RWPE2 (cell line): ENCODE measurements around the gene IGF2BP1.
"Not testable (repeated sequence)": the region's sequence is repeated elsewhere in the genome, so short reads cannot be mapped to it uniquely, and the experiment has no call there.

Experiments used
- ATAC-seq: fragments of 200-7000 bp; cut with Tn5 transposase; 3 replicates; pipeline ENCODE4 v1.9.1; 2021; ENCODE audit warnings: low read depth
- DNase-seq: peaks from one replicate; pipeline ENCODE4 v3.0.0-alpha.2; 2020; ENCODE audit warnings: low spot score
- H3K27ac ChIP-seq: fragments of 450-650 bp; 2 replicates; pipeline ENCODE4 v1.5.1; 2017; ENCODE audit warnings: mild to moderate bottlenecking; ENCODE audit not compliant: poor library complexity, severe bottlenecking
- H3K27me3 ChIP-seq: fragments of 250-450 bp; sonication (Bioruptor Pico); 2 replicates; pipeline ENCODE4 v1.5.1; 2021; ENCODE audit warnings: mild to moderate bottlenecking, moderate library complexity; ENCODE audit not compliant: insufficient read depth, poor library complexity, severe bottlenecking
- H3K36me3 ChIP-seq: fragments of 250-450 bp; sonication (Bioruptor Pico); 2 replicates; pipeline ENCODE4 v1.5.1; 2020; ENCODE audit warnings: low read depth, mild to moderate bottlenecking, moderate library complexity
- H3K4me1 ChIP-seq: fragments of 250-450 bp; sonication (Bioruptor Pico); 2 replicates; pipeline ENCODE4 v1.5.1; 2021; ENCODE audit warnings: mild to moderate bottlenecking, moderate library complexity; ENCODE audit not compliant: insufficient read depth, poor library complexity, severe bottlenecking
- H3K4me3 ChIP-seq: fragments of 250-450 bp; sonication (Bioruptor Pico); 2 replicates; pipeline ENCODE4 v1.5.1; 2021; ENCODE audit warnings: mild to moderate bottlenecking, moderate library complexity; ENCODE audit not compliant: severe bottlenecking
- H3K9me3 ChIP-seq: fragments of 250-450 bp; sonication (Bioruptor Pico); 2 replicates; pipeline ENCODE4 v1.5.1; 2021; ENCODE audit warnings: mild to moderate bottlenecking, moderate library complexity; ENCODE audit not compliant: severe bottlenecking
- CTCF ChIP-seq: fragments of 450-650 bp; IDR thresholded peaks from one replicate; pipeline ENCODE4 v1.5.1; 2017; ENCODE audit warnings: mild to moderate bottlenecking, moderate library complexity; ENCODE audit not compliant: poor library complexity, severe bottlenecking

Gene IGF2BP1

GRCh38 chr17:49003557-49004511, 6.6 kb downstream of the IGF2BP1 start:
- no peak for DNase-seq
- no peak for TF ChIP-seq CTCF
- ATAC-seq = peak; percentile 54; the same call in 2 of the 3 replicates
- H3K4me1 ChIP-seq = no peaks in the 10 kb centered on the region
- no peak overlapping the region for H3K27ac ChIP-seq
- peaks cover 100% of the 10 kb centered on the region for H3K27me3 ChIP-seq
- H3K4me3 ChIP-seq = no peak overlapping the region
- no peaks in the 10 kb centered on the region for H3K9me3 ChIP-seq
- no peaks in the 10 kb centered on the region for H3K36me3 ChIP-seq

- Histone ChIP-seq H3K4me3 (no peak overlapping the region), H3K36me3 (no peaks in the 10 kb centered on the region), H3K9me3 (no peaks in the 10 kb centered on the region), H3K27ac (no peak overlapping the region), H3K27me3 (peaks cover 99% of the 10 kb centered on the region), H3K4me1 (no peaks in the 10 kb centered on the region)
- no peak for TF ChIP-seq CTCF
- no peak for DNase-seq
- no peak for ATAC-seq
Measured at GRCh38 chr17:49005140-49005539, 8.0 kb downstream of the IGF2BP1 start.

DNA sequence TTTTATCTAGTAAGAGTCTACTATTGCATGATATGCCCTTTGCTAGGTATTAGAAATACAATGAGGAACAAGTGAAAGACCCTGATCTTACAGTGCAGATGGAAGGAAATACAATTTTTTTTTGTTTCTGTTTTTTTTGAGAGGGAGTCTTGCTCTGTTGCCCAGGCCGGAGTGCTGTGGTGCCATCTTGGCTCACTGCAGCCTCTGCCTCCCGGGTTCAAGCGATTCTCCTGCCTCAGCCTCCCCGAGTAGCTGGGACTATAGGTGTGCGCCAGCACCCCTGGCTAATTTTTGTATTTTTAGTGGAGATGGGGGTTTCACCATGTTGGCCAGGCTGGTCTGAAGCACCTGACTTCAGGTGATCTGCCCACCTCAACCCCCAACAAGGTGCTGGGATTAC, 11.7 kb downstream of the IGF2BP1 start:
- H3K4me3 ChIP-seq, H3K36me3 ChIP-seq, ATAC-seq, H3K9me3 ChIP-seq, H3K27ac ChIP-seq, H3K4me1 ChIP-seq, DNase-seq: not testable (repeated sequence)
- H3K27me3 ChIP-seq = peaks cover 97% of the 10 kb centered on the region

GRCh38 chr17:49012769-49013255, 15.6 kb downstream of the IGF2BP1 start:
- Histone ChIP-seq H3K4me1 (peaks cover 12% of the 10 kb centered on the region), H3K36me3 (no peaks in the 10 kb centered on the region), H3K27me3 (peaks cover 83% of the 10 kb centered on the region), H3K9me3 (no peaks in the 10 kb centered on the region), H3K27ac (no peak overlapping the region), H3K4me3 (no peak overlapping the region)
- no peak for ATAC-seq
- DNase-seq = no peak
- no peak for TF ChIP-seq CTCF

DNA sequence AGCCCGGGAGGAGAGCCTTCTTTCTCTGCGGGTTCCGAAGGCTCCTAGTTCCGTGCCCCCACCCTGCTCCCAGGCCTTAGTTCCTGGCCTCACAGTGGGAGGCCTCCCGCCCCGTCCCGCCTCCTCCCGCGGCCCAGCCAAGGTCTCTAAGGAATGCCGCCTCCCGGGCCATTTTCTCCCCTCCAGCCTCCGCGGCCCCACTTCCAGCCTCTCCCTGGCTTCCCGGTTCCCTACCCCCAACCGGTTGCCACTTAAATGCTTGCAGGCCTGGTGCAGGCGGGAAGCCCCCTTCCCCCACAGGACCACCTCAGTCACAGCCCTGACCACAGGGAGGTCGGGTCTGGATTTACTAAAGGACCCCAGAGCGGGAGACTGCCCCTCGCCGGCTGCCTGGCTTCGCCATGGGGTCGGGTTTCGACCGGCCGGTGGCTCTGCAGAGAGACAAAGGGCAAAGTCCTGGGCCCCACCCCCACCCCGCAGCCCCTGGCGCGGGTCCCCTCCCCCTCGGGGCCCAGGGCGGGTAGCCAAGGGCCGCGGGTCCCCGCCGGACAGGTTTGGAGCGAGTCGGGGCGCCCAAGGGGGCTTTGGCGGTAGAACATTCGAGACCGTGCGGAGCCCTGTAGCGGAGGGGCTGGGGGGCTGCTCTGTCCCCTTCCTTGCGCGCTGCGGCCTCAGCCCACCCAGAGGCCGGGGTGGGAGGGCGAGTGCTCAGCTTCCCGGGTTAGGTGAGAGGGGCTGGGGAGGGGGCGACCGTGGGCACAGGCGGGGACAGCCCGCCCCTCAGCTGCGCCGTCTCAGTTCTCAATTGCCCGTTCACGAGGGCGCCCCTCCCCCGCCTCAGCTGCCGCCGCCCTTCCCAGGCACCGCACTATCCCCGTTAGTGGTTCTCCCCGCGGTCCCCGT, 16.4 kb downstream of the IGF2BP1 start:
- no peak for ATAC-seq
- no peak overlapping the region for H3K4me3 ChIP-seq
- H3K9me3 ChIP-seq = no peaks in the 10 kb centered on the region
- peaks cover 76% of the 10 kb centered on the region for H3K27me3 ChIP-seq
- TF ChIP-seq CTCF = no peak
- no peak overlapping the region for H3K27ac ChIP-seq
- H3K4me1 ChIP-seq = peaks cover 12% of the 10 kb centered on the region
- DNase-seq = no peak
- H3K36me3 ChIP-seq = no peaks in the 10 kb centered on the region
